ENCODE data around the gene IL36A. TPM values are rescaled to one million over a fixed set of nuclear protein-coding genes. Genes with fewer than 3 reads are reported as not detected.

IL36A gene
- total and polyA plus RNA-seq, 2 donors (not counting 3 experiments of a cell fraction or from before 2014, with no cell fraction given): not detected

DNA sequence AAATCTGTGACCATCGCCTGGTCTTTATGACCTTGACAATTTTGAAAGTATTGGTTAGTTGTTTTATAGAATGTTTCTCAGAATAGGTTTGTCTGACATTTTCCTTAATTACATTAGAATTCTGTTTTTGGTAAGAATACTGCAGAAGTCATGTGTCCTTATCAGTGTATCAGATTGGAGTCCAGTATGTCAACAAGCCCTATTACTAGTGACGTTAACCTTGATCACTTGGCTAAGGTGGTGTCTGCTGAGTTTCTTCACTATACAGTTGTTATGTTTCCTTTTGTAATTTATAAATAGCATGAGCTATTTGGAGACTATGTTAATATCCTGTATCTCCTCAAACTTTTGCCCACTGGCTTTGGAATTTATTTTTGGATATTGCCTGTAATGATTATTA is 38.2 kb upstream of the IL36A start:
- H2AFZ ChIP-seq (ENCODE audit: low read depth, low read length): no peak overlapping the region
- H3K27me3 ChIP-seq (ENCODE audit: control insufficient read depth in 2 of 2, insufficient read depth in 2 of 2, low read length in 2 of 2): peaks cover 13 to 20% of the 10 kb centered on the region in 2 experiments
- ChIA-PET CTCF (interaction anchor here (1.4 kb wide), 1 partner anchor 8 kb away, joined by 5 read pairs; no protein-coding TSS in a partner anchor), POLR2A (no interaction called here)
- no peak overlapping the region for H3K4me3 ChIP-seq (replicated peaks in 1 of 3; ENCODE audit: insufficient read depth in 1 of 3, low read depth in 1 of 3, low read length in 3 of 3)
- H4K20me1 ChIP-seq (replicated peaks; ENCODE audit: control insufficient read depth, extremely low read depth, insufficient read depth, low read length): no peaks in the 10 kb centered on the region
- no peaks in the 10 kb centered on the region for H3K9me1 ChIP-seq (replicated peaks; ENCODE audit: control insufficient read depth, extremely low read depth, insufficient read depth, low read length)
- intact Hi-C loops (cut with micrococcal nuclease): no loop called here
- no peak overlapping the region for H3K4me2 ChIP-seq (ENCODE audit: insufficient read depth, low read length)
- TF ChIP-seq GATA2 (IDR thresholded peaks at IDR 0.05; ENCODE audit: insufficient read depth, insufficient read length, low read depth, low read length) (no peak), POLR2A (IDR thresholded peaks at IDR 0.05; ENCODE audit: low read depth, low read length) (no peak), MYC (IDR thresholded peaks at IDR 0.05; ENCODE audit: low read depth, low read length) (no peak), POLR2AphosphoS5 (IDR thresholded peaks at IDR 0.05; ENCODE audit: insufficient read depth, low read depth, low read length) (no peak), JUN (IDR thresholded peaks at IDR 0.05; ENCODE audit: borderline replicate concordance, insufficient read depth, insufficient read length, low read depth) (no peak), EZH2 (IDR thresholded peaks at IDR 0.05; ENCODE audit: borderline replicate concordance, low read depth, low read length, severe bottlenecking) (no peak), FOS (IDR thresholded peaks at IDR 0.05; ENCODE audit: borderline replicate concordance, insufficient read depth, low read length) (no peak)
- TF ChIP-seq, protein P1, sequence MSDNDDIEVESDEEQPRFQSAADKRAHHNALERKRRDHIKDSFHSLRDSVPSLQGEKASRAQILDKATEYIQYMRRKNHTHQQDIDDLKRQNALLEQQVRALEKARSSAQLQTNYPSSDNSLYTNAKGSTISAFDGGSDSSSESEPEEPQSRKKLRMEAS (IDR thresholded peaks at IDR 0.05; ENCODE audit: insufficient read depth, insufficient read length): no peak
- TF ChIP-seq, protein P2, sequence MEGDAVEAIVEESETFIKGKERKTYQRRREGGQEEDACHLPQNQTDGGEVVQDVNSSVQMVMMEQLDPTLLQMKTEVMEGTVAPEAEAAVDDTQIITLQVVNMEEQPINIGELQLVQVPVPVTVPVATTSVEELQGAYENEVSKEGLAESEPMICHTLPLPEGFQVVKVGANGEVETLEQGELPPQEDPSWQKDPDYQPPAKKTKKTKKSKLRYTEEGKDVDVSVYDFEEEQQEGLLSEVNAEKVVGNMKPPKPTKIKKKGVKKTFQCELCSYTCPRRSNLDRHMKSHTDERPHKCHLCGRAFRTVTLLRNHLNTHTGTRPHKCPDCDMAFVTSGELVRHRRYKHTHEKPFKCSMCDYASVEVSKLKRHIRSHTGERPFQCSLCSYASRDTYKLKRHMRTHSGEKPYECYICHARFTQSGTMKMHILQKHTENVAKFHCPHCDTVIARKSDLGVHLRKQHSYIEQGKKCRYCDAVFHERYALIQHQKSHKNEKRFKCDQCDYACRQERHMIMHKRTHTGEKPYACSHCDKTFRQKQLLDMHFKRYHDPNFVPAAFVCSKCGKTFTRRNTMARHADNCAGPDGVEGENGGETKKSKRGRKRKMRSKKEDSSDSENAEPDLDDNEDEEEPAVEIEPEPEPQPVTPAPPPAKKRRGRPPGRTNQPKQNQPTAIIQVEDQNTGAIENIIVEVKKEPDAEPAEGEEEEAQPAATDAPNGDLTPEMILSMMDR (IDR thresholded peaks at IDR 0.05; ENCODE audit: extremely low read depth in 1 of 2, insufficient read depth in 1 of 2, low read depth in 1 of 2, low read length in 2 of 2): no peak
- H3K9me3 ChIP-seq (replicated peaks; ENCODE audit: control insufficient read depth, insufficient read depth, low read length): no peaks in the 10 kb centered on the region
- H3K27ac ChIP-seq (ENCODE audit: insufficient read depth, low read depth, low read length): no peak overlapping the region
- H3K4me1 ChIP-seq (ENCODE audit: control insufficient read depth, extremely low read depth, insufficient read depth, low read length): no peaks in the 10 kb centered on the region
- no peaks in the 10 kb centered on the region for H3K36me3 ChIP-seq (ENCODE audit: control insufficient read depth in 2 of 2, extremely low read depth in 1 of 2, insufficient read depth in 2 of 2, low read length in 2 of 2)
- dilution Hi-C loops (cut with MboI; ENCODE audit: extremely low pct_ligation_motif_present, low sequenced_read_pairs): no loop called here
- H3K9ac ChIP-seq (replicated peaks; ENCODE audit: extremely low read depth, insufficient read depth, low read length): no peak overlapping the region
- H3K79me2 ChIP-seq (ENCODE audit: control insufficient read depth, insufficient read depth, low read length): no peaks in the 10 kb centered on the region
- BruUV-seq (replicated peaks): no TSS peak
- DNase-seq (ENCODE audit: low read depth, low spot score) (no peak), FAIRE-seq (no peak)

Data from endothelial cell of umbilical vein (primary cell).